ENCODE results near the gene MOB1A.
A peak's percentile ranks its signal among the peaks of the same experiment; 100 is the strongest.

MOB1A gene

GRCh38 chr2:74186038-74186437, 7.4 kb upstream of the MOB1A start:
- H3K79me1 ChIP-seq (ENCODE audit: low read length): peaks cover 3% of the 10 kb centered on the region
- no peak overlapping the region for H4K8ac ChIP-seq (ENCODE audit: low read depth, low read length)
- WGBS (ENCODE audit: extremely low coverage, insufficient coverage, insufficient read length): no CpG with 5 or more reads among the region's 9 CpGs

GRCh38 chr2:74183878-74184277, 5.2 kb upstream of the MOB1A start:
- H3K23ac ChIP-seq (ENCODE audit: low read length): no peak overlapping the region
- H2AK5ac ChIP-seq (ENCODE audit: low read length): no peak overlapping the region
- H2BK12ac ChIP-seq (ENCODE audit: low read length): no peak overlapping the region
- no peak overlapping the region for H2BK5ac ChIP-seq (ENCODE audit: low read depth, low read length, poor library complexity)
- WGBS (ENCODE audit: extremely low coverage, insufficient coverage, insufficient read length): no CpG with 5 or more reads among the region's 2 CpGs
- H3K36me3 ChIP-seq (ENCODE audit: control insufficient read depth in 1 of 2, insufficient read depth in 2 of 2, low read length in 2 of 2): no peaks in the 10 kb centered on the region
- H3K79me2 ChIP-seq (ENCODE audit: control insufficient read depth, insufficient read depth, low read length, poor library complexity): no peaks in the 10 kb centered on the region
- peaks cover 3% of the 10 kb centered on the region for H3K79me1 ChIP-seq (ENCODE audit: low read length)
- no peak overlapping the region for H2BK120ac ChIP-seq (ENCODE audit: insufficient read depth, low read length, poor library complexity)
- H3K4ac ChIP-seq (ENCODE audit: low read depth, low read length): no peak overlapping the region
- no peak for DNase-seq
- H3K14ac ChIP-seq (ENCODE audit: low read length): no peak overlapping the region
- H4K8ac ChIP-seq (ENCODE audit: low read depth, low read length): no peak overlapping the region
- H2AFZ ChIP-seq (ENCODE audit: insufficient read depth, low read length, poor library complexity): no peak overlapping the region
- H3K4me1 ChIP-seq (ENCODE audit: control insufficient read depth in 1 of 2, insufficient read depth in 2 of 2, low read length in 2 of 2): peaks cover 6 to 9% of the 10 kb centered on the region in 2 experiments
- no peaks in the 10 kb centered on the region for H3K27me3 ChIP-seq (ENCODE audit: insufficient read depth, low read length)
- H3K27ac ChIP-seq (ENCODE audit: low read depth, low read length): no peak overlapping the region
- no peaks in the 10 kb centered on the region for H3K9me3 ChIP-seq (ENCODE audit: insufficient read depth, low read depth, low read length)
- no peak overlapping the region for H3K4me3 ChIP-seq (ENCODE audit: low read depth, low read length)
- H3K4me2 ChIP-seq (ENCODE audit: low read length): no peak overlapping the region
- H4K12ac ChIP-seq (ENCODE audit: low read depth, low read length): no peak overlapping the region
- no peak overlapping the region for H3K9ac ChIP-seq (ENCODE audit: low read length)
- H4K91ac ChIP-seq (ENCODE audit: low read depth, low read length): no peak overlapping the region
- H3K18ac ChIP-seq (ENCODE audit: low read length): no peak overlapping the region

More at GRCh38 chr2:74186038-74186437, 7.4 kb upstream of the MOB1A start:
- no peak overlapping the region for H3K9ac ChIP-seq (ENCODE audit: low read length)
- no peak overlapping the region for H3K23ac ChIP-seq (ENCODE audit: low read length)
- no peaks in the 10 kb centered on the region for H3K36me3 ChIP-seq (ENCODE audit: control insufficient read depth in 1 of 2, insufficient read depth in 2 of 2, low read length in 2 of 2)
- no peak overlapping the region for H2AFZ ChIP-seq (ENCODE audit: insufficient read depth, low read length, poor library complexity)
- H3K27ac ChIP-seq (ENCODE audit: low read depth, low read length): no peak overlapping the region
- H4K91ac ChIP-seq (ENCODE audit: low read depth, low read length): no peak overlapping the region
- H2AK5ac ChIP-seq (ENCODE audit: low read length): no peak overlapping the region
- no peak overlapping the region for H3K18ac ChIP-seq (ENCODE audit: low read length)
- no peak overlapping the region for H3K14ac ChIP-seq (ENCODE audit: low read length)
- H2BK12ac ChIP-seq (ENCODE audit: low read length): no peak overlapping the region
- H2BK5ac ChIP-seq (ENCODE audit: low read depth, low read length, poor library complexity): no peak overlapping the region
- H3K4me1 ChIP-seq (ENCODE audit: control insufficient read depth in 1 of 2, insufficient read depth in 2 of 2, low read length in 2 of 2): peaks cover 4 to 7% of the 10 kb centered on the region in 2 experiments
- H3K4ac ChIP-seq (ENCODE audit: low read depth, low read length): no peak overlapping the region
- H3K4me2 ChIP-seq (ENCODE audit: low read length): no peak overlapping the region
- H3K27me3 ChIP-seq (ENCODE audit: insufficient read depth, low read length): no peaks in the 10 kb centered on the region
- peak in 1 of 2 donors; percentile 46 for DNase-seq
- H3K4me3 ChIP-seq (ENCODE audit: low read depth, low read length): no peak overlapping the region
- no peak overlapping the region for H4K12ac ChIP-seq (ENCODE audit: low read depth, low read length)
- H2BK120ac ChIP-seq (ENCODE audit: insufficient read depth, low read length, poor library complexity): no peak overlapping the region
- H3K79me2 ChIP-seq (ENCODE audit: control insufficient read depth, insufficient read depth, low read length, poor library complexity): no peaks in the 10 kb centered on the region
- no peaks in the 10 kb centered on the region for H3K9me3 ChIP-seq (ENCODE audit: insufficient read depth, low read depth, low read length)

- no CpG with 5 or more reads among the region's 7 CpGs for WGBS (ENCODE audit: extremely low coverage, insufficient coverage, insufficient read length)
Measured at GRCh38 chr2:74181739-74182138, 3.1 kb upstream of the MOB1A start.

GRCh38 chr2:74179063-74179865, 585 bp upstream of the MOB1A start:
- Histone ChIP-seq H3K36me3 (ENCODE audit: control insufficient read depth in 1 of 2, insufficient read depth in 2 of 2, low read length in 2 of 2) (peaks cover 0 to 5% of the 10 kb centered on the region in 2 experiments), H2BK12ac (ENCODE audit: low read length) (no peak overlapping the region), H3K4me3 (ENCODE audit: low read depth, low read length) (no peak overlapping the region), H3K14ac (ENCODE audit: low read length) (no peak overlapping the region), H3K9me3 (ENCODE audit: insufficient read depth, low read depth, low read length) (no peaks in the 10 kb centered on the region), H3K4me2 (ENCODE audit: low read length) (peak overlapping the region; percentile 43), H3K4ac (ENCODE audit: low read depth, low read length) (no peak overlapping the region), H3K9ac (ENCODE audit: low read length) (no peak overlapping the region), H3K18ac (ENCODE audit: low read length) (no peak overlapping the region), H4K91ac (ENCODE audit: low read depth, low read length) (no peak overlapping the region), H2BK5ac (ENCODE audit: low read depth, low read length, poor library complexity) (no peak overlapping the region), H2AFZ (ENCODE audit: insufficient read depth, low read length, poor library complexity) (no peak overlapping the region), H4K8ac (ENCODE audit: low read depth, low read length) (peak overlapping the region; percentile 71), H4K12ac (ENCODE audit: low read depth, low read length) (no peak overlapping the region), H3K79me1 (ENCODE audit: low read length) (peaks cover 7% of the 10 kb centered on the region), H2AK5ac (ENCODE audit: low read length) (no peak overlapping the region), H3K23ac (ENCODE audit: low read length) (no peak overlapping the region), H3K4me1 (ENCODE audit: control insufficient read depth in 1 of 2, insufficient read depth in 2 of 2, low read length in 2 of 2) (peaks cover 3 to 4% of the 10 kb centered on the region in 2 experiments), H2BK120ac (ENCODE audit: insufficient read depth, low read length, poor library complexity) (peak overlapping the region; percentile 18), H3K27ac (ENCODE audit: low read depth, low read length) (no peak overlapping the region), H3K27me3 (ENCODE audit: insufficient read depth, low read length) (no peaks in the 10 kb centered on the region), H3K79me2 (ENCODE audit: control insufficient read depth, insufficient read depth, low read length, poor library complexity) (peaks cover 12% of the 10 kb centered on the region)
- WGBS (ENCODE audit: extremely low coverage, insufficient coverage, insufficient read length): no CpG with 5 or more reads among the region's 25 CpGs
- peak; percentile 58 to 69 for DNase-seq

More at GRCh38 chr2:74181739-74182138, 3.1 kb upstream of the MOB1A start:
- Histone ChIP-seq H3K9ac (ENCODE audit: low read length) (no peak overlapping the region), H3K18ac (ENCODE audit: low read length) (no peak overlapping the region), H4K8ac (ENCODE audit: low read depth, low read length) (no peak overlapping the region), H3K23ac (ENCODE audit: low read length) (no peak overlapping the region), H2BK12ac (ENCODE audit: low read length) (no peak overlapping the region), H2AK5ac (ENCODE audit: low read length) (no peak overlapping the region), H2AFZ (ENCODE audit: insufficient read depth, low read length, poor library complexity) (no peak overlapping the region), H3K79me2 (ENCODE audit: control insufficient read depth, insufficient read depth, low read length, poor library complexity) (peaks cover 10% of the 10 kb centered on the region), H3K79me1 (ENCODE audit: low read length) (peaks cover 7% of the 10 kb centered on the region), H3K14ac (ENCODE audit: low read length) (no peak overlapping the region), H3K4ac (ENCODE audit: low read depth, low read length) (no peak overlapping the region), H3K9me3 (ENCODE audit: insufficient read depth, low read depth, low read length) (no peaks in the 10 kb centered on the region), H2BK5ac (ENCODE audit: low read depth, low read length, poor library complexity) (no peak overlapping the region), H4K12ac (ENCODE audit: low read depth, low read length) (no peak overlapping the region), H3K4me2 (ENCODE audit: low read length) (no peak overlapping the region), H3K4me3 (ENCODE audit: low read depth, low read length) (no peak overlapping the region), H3K36me3 (ENCODE audit: control insufficient read depth in 1 of 2, insufficient read depth in 2 of 2, low read length in 2 of 2) (peaks cover 0 to 3% of the 10 kb centered on the region in 2 experiments), H3K27me3 (ENCODE audit: insufficient read depth, low read length) (no peaks in the 10 kb centered on the region), H2BK120ac (ENCODE audit: insufficient read depth, low read length, poor library complexity) (no peak overlapping the region), H4K91ac (ENCODE audit: low read depth, low read length) (no peak overlapping the region), H3K27ac (ENCODE audit: low read depth, low read length) (no peak overlapping the region), H3K4me1 (ENCODE audit: control insufficient read depth in 1 of 2, insufficient read depth in 2 of 2, low read length in 2 of 2) (peaks cover 3 to 4% of the 10 kb centered on the region in 2 experiments)
- peak in 1 of 2 donors; percentile 28 for DNase-seq
